GM19468 (cell line): ENCODE results near the gene ZNF541.
A peak's percentile ranks its signal among the peaks of the same experiment; 100 is the strongest.
"Not testable (repeated sequence)": the region's sequence is repeated elsewhere in the genome, so short reads cannot be mapped to it uniquely, and the experiment has no call there.

ENCODE experiments used
- ATAC-seq: cut with Tn5 transposase; IDR thresholded peaks from one replicate; pipeline ENCODE4 v1.9.1; 2021; ENCODE audit warnings: mild to moderate bottlenecking, moderate library complexity, moderate number of reproducible peaks; ENCODE audit not compliant: unreplicated experiment; ENCODE audit errors: extremely low read depth

The ZNF541 gene

DNA sequence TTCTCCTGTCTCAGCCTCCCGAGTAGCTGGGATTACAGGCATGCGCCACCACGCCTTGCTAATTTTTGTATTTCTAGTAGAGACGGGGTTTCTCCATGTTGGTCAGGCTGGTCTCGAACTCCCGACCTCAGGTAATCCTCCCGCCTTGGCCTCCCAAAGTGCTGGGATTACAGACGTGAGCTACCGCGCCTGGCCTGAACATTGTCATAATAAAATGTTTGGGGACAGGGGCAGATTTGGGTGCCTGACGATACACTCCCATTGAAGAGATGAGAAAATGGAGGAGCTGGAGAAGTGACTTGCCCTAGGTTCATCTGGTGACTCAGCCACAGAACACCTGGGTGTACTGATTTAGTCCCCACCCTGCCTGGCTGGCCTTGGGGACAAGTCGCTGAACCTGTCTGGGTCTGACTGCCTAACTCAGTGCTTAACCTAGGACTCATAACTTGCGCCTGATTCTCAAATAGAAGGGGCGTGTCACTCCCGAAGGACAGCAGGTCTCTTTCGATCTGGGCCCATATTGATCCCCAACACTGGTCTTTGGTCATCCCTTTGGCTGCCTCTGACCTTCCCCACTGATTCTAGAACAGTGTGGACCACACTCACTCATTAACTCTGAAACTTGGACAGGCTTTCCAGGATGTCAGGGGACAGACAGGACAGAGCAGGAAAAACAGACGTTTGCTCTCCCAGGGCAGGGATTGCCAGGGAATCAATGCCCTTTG is 28.4 kb upstream of the ZNF541 start:
- ATAC-seq: no peak

DNA sequence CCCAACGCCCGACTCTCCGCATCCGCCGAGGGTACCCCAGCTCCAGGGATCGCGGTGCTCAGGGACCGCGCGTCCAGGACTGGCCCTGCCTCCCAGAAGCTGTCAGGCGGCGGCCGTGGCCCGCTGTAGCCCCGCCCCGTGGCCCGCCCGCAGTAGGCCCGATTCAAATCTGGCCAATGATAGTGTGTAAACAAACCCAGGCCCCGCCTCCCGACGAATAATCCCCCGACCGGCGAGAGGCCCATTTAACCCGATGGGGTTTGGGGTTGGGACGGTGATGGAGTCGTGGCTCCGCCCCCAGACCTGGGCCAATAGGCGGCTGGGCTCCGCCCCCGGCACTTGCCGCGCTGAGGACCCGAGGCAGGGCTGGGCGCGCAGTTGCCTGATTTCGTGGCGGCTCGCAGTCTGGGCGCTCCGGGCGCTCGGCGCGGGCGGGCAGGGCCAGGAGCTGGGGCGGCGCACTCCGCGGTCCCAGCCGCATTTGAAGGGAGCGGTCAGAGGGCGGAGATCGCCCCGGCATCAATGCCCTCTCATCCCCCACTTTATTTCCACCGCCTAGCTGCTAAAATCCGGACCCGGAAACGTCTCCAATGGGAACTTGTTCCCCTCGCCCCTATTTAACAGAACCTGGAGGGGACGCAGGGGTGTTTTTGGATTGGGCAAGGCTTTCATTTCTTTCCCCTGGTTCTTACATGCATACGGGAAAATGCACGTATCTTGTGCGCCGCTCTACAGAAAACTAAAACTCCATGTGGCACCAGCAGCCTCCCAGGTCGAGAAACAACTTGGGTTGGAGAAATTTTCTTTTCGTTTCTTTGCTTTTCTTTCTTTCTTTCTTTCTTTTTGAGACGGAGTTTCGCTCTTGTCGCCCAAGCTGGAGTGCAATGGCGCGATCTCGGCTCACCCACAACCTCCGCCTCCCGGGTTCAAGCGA is 27.6 kb upstream of the ZNF541 start:
- peak; percentile 69 for ATAC-seq

DNA sequence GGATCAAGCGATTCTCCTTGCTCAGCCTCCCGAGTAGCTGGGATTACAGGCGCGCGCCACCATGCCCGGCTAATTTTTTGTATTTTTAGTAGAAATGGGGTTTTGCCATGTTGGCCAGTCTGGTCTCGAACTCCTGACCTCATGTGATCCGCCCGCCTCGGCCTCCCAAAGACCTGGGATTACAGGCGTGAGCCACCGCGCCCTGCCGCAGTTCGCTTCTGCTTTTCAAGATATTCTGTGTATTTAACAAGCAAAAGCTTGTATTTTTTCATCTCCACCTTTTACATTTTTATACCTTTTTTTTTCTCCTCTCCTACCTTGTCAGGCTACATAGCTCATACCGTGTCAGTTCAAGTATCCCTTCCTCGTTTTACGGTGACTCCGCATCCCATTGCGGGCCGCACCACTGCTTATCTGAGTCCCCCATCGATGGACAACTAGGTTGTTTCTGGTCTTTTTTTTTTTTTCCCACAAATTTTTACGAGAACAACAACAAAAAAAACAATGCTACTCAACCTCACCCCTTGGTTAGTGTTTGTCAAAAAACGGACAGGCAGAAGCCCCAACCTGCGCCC is 26.8 kb upstream of the ZNF541 start:
- ATAC-seq: not testable (repeated sequence)

DNA sequence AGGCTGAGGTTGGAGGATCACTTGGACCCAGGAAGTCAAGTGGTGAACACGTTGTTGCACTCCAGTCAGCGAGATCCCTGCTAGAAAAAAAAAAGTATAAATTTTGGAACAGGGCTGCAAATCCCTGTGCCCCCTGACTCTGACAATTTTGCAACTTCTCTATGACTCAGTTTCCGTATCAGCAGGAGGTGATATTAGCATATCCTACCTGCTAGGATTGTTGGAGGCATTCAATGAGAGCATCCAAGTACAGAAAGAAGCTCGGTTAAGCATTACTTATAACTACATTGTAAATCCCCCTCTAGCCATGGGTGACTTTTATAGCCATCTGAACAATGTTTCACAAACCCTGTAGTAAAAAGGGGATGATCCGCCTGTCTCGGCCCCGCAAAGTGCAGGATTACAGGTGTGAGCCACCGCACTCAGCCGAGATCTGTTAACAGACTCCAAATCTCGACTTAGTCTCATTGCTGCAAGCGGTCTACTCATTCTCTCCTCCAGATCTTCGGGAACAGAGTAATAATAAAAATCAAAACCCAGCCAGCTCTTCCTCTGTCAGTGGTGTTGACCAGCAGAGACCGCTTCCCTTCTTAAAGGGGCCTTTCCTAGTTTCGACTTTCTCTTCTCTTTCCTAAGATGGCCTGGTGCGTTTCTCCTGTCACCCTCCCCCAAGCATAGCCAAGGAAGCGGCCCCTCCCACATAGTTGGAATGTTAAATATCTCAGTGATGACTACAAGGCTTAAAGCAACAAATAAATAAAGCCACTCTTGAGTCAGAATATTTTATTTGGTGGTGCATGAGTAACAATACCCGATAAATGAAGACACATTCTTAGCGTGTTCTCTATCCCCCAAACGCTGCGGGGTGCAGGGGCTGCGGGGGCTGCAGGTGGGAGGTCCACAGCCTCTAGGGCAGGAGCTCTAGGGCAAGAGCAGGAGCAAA is 25.7 kb upstream of the ZNF541 start:
- no peak for ATAC-seq

DNA sequence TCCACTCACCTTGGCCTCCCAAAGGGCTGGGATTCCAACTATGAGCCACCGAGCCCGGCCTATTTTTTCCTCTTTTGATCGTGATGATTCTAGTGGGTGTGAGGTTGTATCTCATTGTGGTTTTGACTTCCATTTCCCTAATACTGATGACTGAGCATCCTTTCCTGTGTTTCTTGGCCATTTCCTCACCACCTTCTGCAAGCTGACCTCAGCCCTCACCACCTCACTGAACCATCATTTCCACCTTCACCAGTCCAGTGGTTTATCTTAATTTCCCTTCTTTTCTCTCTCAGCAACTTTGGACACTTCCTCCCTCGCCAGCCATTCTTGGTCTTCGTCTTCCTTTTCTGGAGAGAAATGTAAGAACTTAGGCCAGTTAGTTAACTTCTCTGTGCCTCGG is 23.0 kb upstream of the ZNF541 start:
- no peak for ATAC-seq

DNA sequence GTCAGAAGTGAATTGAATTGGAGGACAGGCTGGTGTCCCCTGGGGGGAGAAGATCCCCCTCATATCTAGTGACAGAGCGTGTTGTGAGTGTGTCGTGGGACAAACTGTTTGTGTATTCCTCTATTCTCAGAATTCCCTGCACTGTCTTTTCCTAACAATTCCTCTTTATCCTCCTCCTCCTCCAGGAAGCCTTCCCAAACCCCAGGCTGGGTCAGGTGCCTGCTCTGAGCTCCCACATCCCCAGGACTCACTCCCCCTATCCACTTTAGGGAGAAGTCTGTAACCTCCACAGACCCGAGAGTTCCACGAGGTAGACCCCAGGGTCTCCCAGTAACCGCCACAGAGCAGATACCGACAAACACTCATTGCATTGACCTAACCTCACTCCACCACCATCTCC is 20.9 kb upstream of the ZNF541 start:
- ATAC-seq: no peak

DNA sequence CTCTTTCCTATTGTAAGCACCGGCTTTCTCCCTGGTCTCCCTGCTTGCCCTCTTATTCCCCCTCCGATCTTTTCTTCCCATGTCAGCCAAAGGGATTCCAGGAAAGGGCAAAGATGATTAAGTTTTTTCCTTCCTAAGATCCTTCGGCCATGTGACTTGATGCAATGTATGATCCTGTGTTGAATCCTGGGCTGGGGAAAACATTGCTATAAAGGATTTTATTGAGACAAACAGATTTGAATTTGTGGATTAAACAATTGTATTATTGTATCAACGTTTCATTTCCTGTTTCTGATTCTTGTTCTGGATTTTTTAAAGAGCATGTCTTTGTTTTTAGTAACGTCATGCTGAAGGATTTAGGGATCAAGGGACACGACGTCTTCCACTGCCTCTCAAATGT is 16.9 kb upstream of the ZNF541 start:
- ATAC-seq: no peak

DNA sequence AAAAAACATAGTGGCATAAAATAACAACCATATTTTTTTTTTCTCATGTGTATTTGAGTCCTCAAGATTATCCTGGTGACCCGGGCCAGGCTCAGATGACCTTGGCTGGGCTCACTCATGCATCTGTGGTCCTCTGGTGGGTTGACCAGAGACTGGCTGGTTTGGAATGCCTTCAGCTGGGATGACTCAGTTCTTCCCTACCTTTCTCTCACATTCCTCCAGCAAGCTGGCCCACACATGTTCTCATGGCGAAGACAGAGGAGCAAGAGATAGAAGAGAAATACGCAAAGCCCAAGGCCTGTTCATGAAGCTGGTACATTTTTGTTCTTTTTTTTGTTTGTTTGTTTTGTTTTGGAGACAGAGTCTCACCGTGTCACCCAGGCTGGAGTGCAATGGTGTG is 14.3 kb upstream of the ZNF541 start:
- ATAC-seq: no peak

DNA sequence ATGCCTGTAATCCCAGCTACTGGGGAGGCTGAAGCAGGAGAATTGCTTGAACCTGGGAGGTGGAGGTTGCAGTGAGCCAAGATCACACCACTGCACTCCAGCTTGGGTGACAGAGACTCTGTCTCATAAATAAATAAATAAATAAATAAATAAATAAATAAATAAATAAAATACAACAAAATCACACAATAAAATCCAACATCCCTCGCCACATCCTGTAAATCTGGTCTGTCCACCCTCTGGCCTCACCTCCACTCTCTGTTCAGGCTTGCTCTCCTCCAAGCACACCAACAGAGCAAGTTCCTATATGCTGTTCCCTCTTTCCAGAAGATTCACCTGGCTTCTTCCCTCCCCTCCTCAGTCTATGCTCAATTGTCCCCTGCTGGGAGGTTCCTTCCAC is 10.2 kb upstream of the ZNF541 start:
- not testable (repeated sequence) for ATAC-seq

DNA sequence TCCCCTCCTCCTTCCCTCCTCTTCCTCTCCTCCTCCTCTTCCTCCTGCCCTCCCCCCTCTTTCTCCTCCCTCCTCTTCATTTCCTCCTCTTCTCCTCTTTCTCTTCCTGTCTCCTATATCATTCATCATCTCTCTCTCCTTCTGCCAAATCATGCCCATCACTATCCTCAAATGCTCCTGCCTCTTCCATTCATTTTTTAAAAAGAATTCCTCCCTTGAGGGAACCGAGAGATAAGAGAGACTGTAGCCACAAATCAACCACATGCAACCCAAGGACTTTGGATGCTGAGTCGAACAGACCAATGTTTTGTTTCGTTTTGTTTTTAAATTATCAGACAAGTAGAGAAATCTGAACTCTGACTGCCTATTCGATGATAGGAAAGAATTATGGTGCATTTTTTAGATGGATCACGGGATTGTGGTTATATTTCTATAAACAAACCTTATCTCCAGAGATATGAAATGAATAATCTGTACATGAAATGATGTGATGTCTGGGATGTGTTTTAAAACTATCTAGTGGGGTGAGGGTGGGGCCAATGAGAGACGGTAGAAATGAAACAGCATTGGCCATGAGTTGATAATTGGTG is 9.5 kb upstream of the ZNF541 start:
- no peak for ATAC-seq

DNA sequence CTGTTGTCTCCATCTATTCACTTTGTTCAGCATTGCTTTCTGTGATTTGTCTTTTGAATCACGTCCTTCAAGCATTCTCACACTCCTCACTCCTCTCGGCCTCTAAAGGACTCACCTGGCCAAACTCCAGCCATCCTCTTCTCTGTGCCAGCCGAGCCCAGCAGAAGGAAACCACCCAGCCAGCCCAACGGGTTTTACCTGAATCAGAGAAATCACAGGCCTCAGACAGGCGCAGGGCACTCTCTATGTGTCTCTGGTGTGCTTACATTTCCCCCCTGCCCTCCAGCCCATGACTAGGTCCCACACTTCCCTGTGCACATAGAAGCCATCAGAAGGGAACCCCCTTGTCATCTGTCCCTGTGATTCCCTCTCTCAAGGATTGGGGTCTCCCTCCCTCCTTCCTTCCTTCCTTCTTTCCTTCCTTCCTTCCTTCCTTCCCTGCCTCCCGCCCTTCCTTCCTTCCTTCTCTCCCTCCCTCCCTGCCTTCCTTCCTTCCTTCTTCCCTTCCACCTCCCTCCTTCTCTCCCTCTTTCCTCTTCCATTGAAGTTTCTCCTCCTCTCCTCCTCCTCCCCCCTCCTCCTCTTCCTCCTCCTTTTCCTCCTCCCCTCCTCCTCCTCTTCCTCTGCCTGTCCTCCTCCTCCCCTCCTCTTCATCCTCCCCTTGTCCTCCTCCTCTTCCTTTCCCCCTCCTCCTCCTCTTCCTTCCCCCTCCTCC is 8.8 kb upstream of the ZNF541 start:
- no peak for ATAC-seq

DNA sequence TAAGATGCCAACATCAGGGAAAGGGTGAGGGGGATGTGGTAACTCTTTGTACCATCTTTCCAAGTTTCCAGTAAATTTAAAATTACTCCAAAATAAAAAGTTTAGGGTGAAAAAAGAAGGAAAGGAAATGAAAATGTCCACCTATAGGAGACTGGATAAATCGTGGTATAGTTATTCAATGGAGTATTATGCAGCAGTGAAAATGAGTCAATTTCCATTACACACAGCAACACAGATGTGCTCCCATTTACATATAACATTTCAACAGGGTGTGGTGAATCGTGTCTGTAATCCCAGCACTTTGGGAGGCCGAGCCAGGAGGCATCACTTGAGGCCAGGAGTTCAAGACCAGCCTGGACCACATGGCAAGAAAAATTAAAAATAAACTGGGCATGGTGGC is 7.4 kb upstream of the ZNF541 start:
- ATAC-seq: no peak

DNA sequence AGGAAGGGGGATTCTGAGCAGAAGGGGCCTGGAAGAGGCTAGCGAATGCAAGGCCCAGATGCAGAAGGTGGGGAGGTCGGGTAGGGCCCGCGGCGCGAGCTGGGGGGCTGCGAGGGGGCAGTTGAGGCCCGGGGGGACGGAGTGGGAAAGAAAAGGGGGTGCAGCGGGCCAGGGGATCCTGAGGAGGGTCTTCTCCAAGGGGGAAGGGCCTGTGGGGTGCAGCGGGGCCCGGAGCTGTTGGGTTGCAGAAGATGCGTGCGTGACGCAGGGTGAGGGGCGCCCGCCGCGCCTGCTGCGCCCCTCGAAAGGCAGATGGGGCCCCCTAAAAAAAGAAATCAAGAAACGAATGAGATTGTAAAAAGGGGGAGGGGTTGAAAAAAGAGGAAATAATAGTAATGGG is 313 bp downstream of the ZNF541 start:
- no peak for ATAC-seq

DNA sequence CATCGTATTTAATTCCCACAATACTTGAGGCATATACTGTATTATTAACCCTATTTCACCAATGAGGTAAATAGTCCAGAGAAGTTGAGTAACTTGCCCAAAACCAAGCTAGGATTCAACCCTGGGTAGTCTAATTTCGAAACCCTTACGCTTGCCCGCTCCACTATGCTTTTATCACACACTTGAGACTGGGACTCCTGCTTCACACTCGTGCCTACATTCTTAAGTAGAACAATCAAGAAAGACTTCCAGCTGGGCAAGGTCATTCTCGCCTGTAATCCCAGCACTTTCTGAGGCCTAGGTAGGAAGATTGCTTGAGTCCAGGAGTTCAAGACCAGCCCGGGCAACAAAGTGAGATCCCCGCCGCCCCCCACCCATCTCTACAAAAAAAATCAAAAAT is 3.6 kb downstream of the ZNF541 start:
- no peak for ATAC-seq

DNA sequence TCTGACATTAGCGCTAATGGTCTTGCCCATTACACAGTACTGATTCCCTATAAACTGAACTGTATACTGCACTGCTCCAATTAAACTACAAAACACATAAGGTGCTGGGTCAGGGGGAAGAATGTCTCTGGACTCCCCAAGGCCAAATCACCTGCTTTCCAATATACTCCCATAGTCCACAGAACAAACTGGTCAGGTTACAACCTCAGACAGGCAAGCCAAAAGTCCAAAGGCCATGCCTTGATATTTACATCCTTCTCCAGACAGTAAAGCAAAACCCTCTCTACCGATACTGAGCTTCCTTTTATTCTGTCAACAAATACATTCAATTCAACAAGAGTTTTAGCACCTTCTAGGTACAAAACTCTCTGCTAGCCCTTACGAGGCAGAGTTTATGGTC is 8.9 kb downstream of the ZNF541 start:
- ATAC-seq: no peak

DNA sequence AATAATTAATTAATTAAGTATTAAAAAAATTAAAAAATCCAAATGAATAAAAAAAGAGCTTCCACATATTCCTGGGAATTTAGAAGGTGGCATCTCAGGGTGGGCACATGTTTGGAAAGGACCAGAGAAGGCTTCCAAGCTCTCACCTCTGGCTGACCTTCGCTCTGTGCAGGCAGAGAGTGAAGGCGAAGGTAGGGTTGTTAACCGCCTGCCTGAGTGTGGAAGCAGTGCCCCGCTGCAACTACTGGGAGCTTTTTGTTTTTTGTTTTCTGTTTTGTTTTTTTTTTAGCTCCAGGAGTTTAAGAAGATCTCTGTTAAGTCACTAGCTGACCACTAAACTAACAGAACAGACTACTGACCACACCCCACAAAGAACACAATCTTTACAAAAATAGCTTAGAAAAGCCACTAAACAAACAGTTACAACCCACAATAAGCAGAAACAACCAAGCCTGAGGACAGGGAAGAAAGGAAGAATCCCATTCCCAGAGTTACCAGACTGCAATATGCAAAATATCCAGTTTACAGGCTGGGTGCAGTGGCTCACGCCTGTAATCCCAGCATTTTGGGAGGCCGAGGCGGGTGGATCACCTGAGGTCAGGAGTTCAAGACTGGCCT is 11.4 kb downstream of the ZNF541 start:
- no peak for ATAC-seq

DNA sequence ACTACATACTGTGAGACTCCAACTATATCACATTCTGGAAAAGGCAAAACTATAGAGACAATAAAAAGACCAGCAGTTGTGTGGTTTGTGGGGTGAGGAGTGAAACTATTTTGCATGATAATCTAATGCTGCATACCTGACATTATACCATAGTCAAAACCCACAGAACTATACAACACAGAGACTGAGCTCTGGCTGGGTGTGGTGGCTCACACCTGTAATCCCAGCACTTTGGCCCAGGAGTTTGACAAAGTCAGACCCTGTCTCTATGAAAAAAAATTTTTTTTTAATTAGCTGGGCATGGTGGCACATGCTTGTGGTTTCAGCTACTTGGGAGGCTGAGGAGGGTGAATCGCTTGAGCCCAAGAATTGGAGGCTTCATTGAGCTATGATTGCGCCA is 11.9 kb downstream of the ZNF541 start:
- ATAC-seq: no peak

DNA sequence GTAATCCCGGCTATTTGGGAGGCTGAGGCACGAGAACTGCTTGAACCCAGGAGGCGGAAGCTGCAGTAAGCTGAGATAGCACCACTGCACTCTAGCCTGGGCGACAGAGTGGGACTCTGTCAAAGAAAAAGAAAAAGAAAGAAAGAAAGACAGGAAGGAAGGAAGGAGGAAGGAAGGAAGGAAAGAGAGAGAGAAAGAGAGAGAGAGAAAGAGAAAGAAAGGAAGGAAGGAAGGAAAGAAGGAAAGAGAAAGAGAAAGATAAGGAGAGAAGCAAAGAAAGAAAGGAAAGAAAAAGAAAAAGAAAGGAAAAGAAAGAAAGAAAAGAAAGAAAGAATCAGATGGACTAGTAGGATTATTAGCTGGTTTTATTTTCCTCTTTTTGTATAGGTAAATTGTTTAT is 22.8 kb downstream of the ZNF541 start:
- no peak for ATAC-seq
